Gastrocnemius medialis (tissue), 4 donors: ENCODE measurements around the gene CBX2. TPM values are rescaled to one million over a fixed set of nuclear protein-coding genes. Genes with fewer than 3 reads are reported as not detected.

Source experiments
- ATAC-seq, 2 donors: fragments of 150-250 bp; one replicate each; pipeline ENCODE4 v1.9.1; 2016
- DNase-seq, 2 donors: peaks; one replicate each; pipeline ENCODE4 v3.0.0-alpha.2; 2019
- H3K27ac ChIP-seq, 4 donors: fragments of 200-600 bp; sonication (generic); 1 replicate in 1 of 4; 2 replicates in 3 of 4; pipeline ENCODE4 v1.5.1; 2016 to 2018; ENCODE audit warnings: mild to moderate bottlenecking in 2 of 4, moderate library complexity in 1 of 4
- H3K27me3 ChIP-seq, 3 donors: fragments of 200-600 bp; sonication (generic) in 2 of 3; 1 replicate in 1 of 3; 2 replicates in 2 of 3; pipeline versions ENCODE4 v1.5.1 to v1.6.0; 2016 to 2019; ENCODE audit warnings: mild to moderate bottlenecking in 1 of 3, moderate library complexity in 1 of 3
- H3K36me3 ChIP-seq, 2 donors: fragments of 200-600 bp; sonication (generic) in 1 of 2; one replicate each; pipeline ENCODE4 v1.5.1; 2017 to 2018
- H3K4me1 ChIP-seq, 2 donors: fragments of 200-600 bp; sonication (generic) in 1 of 2; one replicate each; pipeline ENCODE4 v1.5.1; 2016 to 2017; ENCODE audit warnings: mild to moderate bottlenecking in 2 of 2
- H3K4me3 ChIP-seq, 4 donors: fragments of 200-600 bp; sonication (generic) in 3 of 4; 1 replicate in 1 of 4; 2 replicates in 3 of 4; pipeline ENCODE4 v1.5.1; 2016 to 2019; ENCODE audit warnings: mild to moderate bottlenecking in 2 of 4
- H3K9me3 ChIP-seq, 3 donors: fragments of 200-600 bp; sonication (generic) in 2 of 3; 1 replicate in 1 of 3; 2 replicates in 2 of 3; pipeline ENCODE4 v1.5.1; 2016 to 2019
- POLR2A ChIP-seq, 2 donors: fragments of 450-650 bp; IDR thresholded peaks; one replicate each; pipeline ENCODE4 v1.6.1; 2017; ENCODE audit warnings: antibody characterized with exemption in 2 of 2, mild to moderate bottlenecking in 2 of 2, moderate library complexity in 2 of 2
- in situ Hi-C, 4 donors: fragments of 200-750 bp; cut with MboI; loops; one replicate each; pipeline versions ENCODE4 v1.15.0 to v1.8.0; 2017; ENCODE audit warnings: low sequenced_read_pairs in 4 of 4
- intact Hi-C: fragments of 100-400 bp; cut with DNase I; formaldehyde crosslinking; loops from one replicate; pipeline ENCODE4 v1.15.1; 2023; ENCODE audit warnings: low total_unique reads
- total RNA-seq, 4 donors: library from RNA; depleted of rRNA; stranded (reverse); fragments of >200 nt; gene quantifications; one replicate each; pipeline versions ENCODE4 v1.1.0 to v1.2.3, GENCODE V29; 2016
- TF ChIP-seq, protein P1 (sequence below), 5 experiments: fragments of 450-650 bp in 3 of 5; fragments of 200-600 bp in 2 of 5; sonication (generic) in 2 of 5; IDR thresholded peaks in 4 of 5; conservative IDR thresholded peaks in 1 of 5; 1 replicate in 4 of 5; 2 replicates in 1 of 5; pipeline ENCODE4 v1.5.1; 2016 to 2019; ENCODE audit warnings: antibody characterized with exemption in 5 of 5, mild to moderate bottlenecking in 3 of 5, moderate library complexity in 3 of 5

The CBX2 gene
- total RNA-seq, 4 donors from 2014 or later, result 0.13 to 1.1 (median 0.42) TPM; not detected in 1

DNA sequence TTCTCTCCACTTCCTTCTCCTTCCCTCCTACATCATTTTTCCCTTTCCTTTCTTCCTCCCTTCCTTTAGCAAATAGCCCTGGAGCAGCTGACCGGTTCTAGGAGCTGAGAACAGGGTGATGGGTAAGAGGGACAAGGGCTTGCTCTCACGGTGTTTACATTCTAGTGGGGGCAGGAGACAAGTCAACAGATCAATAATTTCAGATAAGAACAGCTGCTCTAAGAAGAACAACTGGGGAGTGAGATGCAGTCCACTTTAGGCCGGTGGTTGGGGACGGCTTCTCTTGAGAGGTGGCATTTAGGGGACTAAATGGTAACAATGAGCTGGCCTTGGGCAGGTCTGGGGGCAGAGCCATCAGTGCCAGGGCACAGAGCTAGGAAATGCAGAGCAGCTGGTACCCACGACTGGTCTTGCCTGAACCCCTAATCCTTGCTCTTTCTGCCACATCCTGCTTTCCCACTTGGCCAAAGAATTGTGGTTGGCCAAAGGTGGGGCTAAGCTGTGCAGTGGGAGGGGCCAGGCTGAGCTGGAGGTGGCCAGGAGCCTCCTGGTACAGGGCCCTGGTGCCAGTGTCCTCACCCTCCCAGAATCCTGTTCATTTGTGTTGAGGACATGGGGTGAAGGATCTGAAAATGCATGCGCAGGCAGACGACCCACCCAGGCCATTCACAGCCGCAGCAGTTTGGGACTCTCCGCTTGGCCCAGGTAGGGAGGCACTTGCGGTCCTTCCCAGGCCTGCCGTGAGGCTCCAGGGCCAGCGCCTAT lies 43.6 kb downstream of the CBX2 start:
- H3K4me3 ChIP-seq, result no peak overlapping the region
- peaks cover 19 to 24% (median 22%) of the 10 kb centered on the region in 3 donors for H3K27me3 ChIP-seq
- H3K9me3 ChIP-seq, result no peaks in the 10 kb centered on the region
- DNase-seq, result no peak
- ATAC-seq, result no peak
- in situ Hi-C loops, result no loop called here
- TF ChIP-seq, protein P1, sequence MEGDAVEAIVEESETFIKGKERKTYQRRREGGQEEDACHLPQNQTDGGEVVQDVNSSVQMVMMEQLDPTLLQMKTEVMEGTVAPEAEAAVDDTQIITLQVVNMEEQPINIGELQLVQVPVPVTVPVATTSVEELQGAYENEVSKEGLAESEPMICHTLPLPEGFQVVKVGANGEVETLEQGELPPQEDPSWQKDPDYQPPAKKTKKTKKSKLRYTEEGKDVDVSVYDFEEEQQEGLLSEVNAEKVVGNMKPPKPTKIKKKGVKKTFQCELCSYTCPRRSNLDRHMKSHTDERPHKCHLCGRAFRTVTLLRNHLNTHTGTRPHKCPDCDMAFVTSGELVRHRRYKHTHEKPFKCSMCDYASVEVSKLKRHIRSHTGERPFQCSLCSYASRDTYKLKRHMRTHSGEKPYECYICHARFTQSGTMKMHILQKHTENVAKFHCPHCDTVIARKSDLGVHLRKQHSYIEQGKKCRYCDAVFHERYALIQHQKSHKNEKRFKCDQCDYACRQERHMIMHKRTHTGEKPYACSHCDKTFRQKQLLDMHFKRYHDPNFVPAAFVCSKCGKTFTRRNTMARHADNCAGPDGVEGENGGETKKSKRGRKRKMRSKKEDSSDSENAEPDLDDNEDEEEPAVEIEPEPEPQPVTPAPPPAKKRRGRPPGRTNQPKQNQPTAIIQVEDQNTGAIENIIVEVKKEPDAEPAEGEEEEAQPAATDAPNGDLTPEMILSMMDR (IDR thresholded peaks at IDR 0.05 in 4 of 5, conservative IDR thresholded peaks at IDR 0.05 in 1 of 5), result no peak
- no peak for TF ChIP-seq POLR2A (IDR thresholded peaks at IDR 0.05)
- H3K27ac ChIP-seq, result no peak overlapping the region
- no peaks in the 10 kb centered on the region for H3K36me3 ChIP-seq
- intact Hi-C loops, result no loop called here
- H3K4me1 ChIP-seq, result no peaks in the 10 kb centered on the region

DNA sequence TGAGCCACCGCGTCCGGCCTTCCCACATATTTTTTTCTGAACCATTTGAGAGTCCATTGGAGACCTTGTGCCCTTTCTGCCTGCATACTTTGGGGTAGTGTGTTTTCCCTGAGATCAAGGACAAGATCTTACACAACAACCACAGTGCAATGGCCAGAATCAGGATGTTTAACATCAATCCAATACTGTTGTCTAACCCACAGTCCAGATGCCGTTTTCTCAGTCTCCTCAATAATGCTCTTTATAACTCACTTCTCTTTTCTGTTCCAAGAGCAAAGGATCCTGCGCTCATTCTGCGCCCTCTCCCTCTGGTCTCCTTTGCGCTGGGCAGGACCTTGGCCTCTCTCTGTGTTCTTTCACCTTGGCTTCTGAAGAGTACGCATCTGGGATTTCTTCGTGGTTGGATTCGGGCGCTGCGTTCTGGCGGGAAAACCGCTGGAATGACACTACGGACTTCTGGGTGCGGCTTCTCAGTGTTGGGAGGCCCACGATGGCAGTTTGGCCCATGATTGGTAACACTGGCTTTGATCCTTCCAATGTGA lies 44.7 kb downstream of the CBX2 start:
- intact Hi-C loops (no loop called here), in situ Hi-C loops (no loop called here)
- ATAC-seq (no peak), DNase-seq (no peak)
- TF ChIP-seq, protein P1 (IDR thresholded peaks at IDR 0.05 in 4 of 5, conservative IDR thresholded peaks at IDR 0.05 in 1 of 5), result no peak
- TF ChIP-seq POLR2A (IDR thresholded peaks at IDR 0.05), result no peak
- no peaks in the 10 kb centered on the region for H3K36me3 ChIP-seq
- no peaks in the 10 kb centered on the region for H3K4me1 ChIP-seq
- H3K4me3 ChIP-seq, result no peak overlapping the region
- H3K9me3 ChIP-seq, result no peaks in the 10 kb centered on the region
- no peak overlapping the region for H3K27ac ChIP-seq
- peaks cover 14 to 17% (median 17%) of the 10 kb centered on the region in 3 donors for H3K27me3 ChIP-seq

DNA sequence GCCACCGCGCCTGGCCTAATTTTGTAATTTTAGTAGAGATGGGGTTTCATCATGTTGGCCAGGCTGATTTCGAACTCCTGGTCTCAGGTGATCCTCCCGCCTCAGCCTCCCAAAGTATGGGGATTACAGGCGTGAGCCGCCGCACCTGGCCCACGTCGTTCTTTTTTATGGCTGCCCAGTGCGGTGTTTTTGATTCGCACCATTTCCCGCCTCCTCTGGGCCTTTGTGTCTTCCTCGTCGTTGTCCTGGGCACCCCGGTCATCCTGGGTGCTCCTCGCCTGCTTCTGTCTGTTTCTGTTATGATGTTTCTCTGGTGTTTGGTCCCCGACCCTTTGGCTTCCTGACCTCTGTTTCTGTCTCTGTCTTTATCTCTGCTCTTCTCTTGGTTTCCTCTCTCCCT lies 46.3 kb downstream of the CBX2 start:
- in situ Hi-C loops (no loop called here), intact Hi-C loops (no loop called here)
- Histone ChIP-seq H3K27me3 (peaks cover 8 to 16% (median 14%) of the 10 kb centered on the region in 3 donors), H3K36me3 (no peaks in the 10 kb centered on the region), H3K27ac (no peak overlapping the region), H3K4me3 (no peak overlapping the region), H3K9me3 (no peaks in the 10 kb centered on the region), H3K4me1 (no peaks in the 10 kb centered on the region)
- TF ChIP-seq, protein P1 (IDR thresholded peaks at IDR 0.05 in 4 of 5, conservative IDR thresholded peaks at IDR 0.05 in 1 of 5), result no peak
- TF ChIP-seq POLR2A (IDR thresholded peaks at IDR 0.05), result no peak
- DNase-seq, result no peak
- no peak for ATAC-seq

DNA sequence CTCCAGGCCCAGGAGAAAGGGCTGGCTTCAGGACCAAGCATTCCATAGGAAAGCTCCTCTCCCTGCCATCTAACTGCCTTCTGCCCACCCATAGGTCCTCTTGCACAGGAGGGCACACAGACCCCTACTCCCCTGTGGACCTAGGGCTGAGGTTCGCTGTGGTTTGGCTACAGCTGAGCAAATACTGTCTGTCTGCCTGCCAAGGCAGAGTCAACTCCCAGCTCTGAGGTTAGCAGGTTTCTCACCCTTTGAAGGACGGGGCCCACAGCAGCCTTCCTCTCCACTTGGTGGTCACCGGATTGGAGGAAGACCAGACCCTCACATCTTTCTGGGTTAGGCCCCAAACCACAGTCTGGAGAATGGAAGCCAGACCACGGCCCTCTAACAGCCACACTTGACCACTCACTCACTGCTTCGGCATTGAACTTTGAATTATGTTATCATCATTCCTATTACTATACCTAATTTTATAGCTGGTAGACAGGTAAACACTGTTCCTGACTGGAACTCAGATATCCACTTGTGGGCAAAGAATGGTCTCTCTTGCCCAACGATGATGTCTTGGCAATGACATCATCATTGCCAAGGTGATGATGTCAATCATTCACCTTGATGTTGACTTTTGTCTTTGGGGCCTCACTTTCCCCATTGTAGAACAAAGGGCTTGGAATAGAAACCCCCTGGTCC lies 47.1 kb downstream of the CBX2 start:
- Histone ChIP-seq H3K4me1 (no peaks in the 10 kb centered on the region), H3K9me3 (no peaks in the 10 kb centered on the region), H3K36me3 (no peaks in the 10 kb centered on the region), H3K27me3 (peaks cover 8 to 16% (median 14%) of the 10 kb centered on the region in 3 donors), H3K4me3 (no peak overlapping the region), H3K27ac (no peak overlapping the region)
- in situ Hi-C loops (no loop called here), intact Hi-C loops (no loop called here)
- no peak for TF ChIP-seq POLR2A (IDR thresholded peaks at IDR 0.05)
- TF ChIP-seq, protein P1 (IDR thresholded peaks at IDR 0.05 in 4 of 5, conservative IDR thresholded peaks at IDR 0.05 in 1 of 5), result no peak
- ATAC-seq (no peak), DNase-seq (no peak)
